Right atrium auricular region (tissue), 2 donors: ENCODE data around the gene PCDHA8. TPM values are rescaled to one million over a fixed set of nuclear protein-coding genes. Genes with fewer than 3 reads are reported as not detected.

Experiments used
- DNase-seq: peaks from one replicate; pipeline ENCODE4 v3.0.0-alpha.2; 2019; ENCODE audit warnings: low spot score
- H3K27ac ChIP-seq, 2 donors: fragments of 200-600 bp; sonication (generic); 1 replicate in 1 of 2; 2 replicates in 1 of 2; pipeline ENCODE4 v1.5.1; 2016 to 2019
- H3K27me3 ChIP-seq, 2 donors: fragments of 200-600 bp; sonication (generic); one replicate each; pipeline versions ENCODE4 v1.5.1 to v1.6.0; 2017 to 2019
- H3K36me3 ChIP-seq: fragments of 200-600 bp; sonication (generic); one replicate; pipeline ENCODE4 v1.5.1; 2016
- H3K4me1 ChIP-seq, 2 donors: fragments of 200-600 bp; sonication (generic); one replicate each; pipeline versions ENCODE4 v1.5.1 to v1.6.0; 2017 to 2019
- H3K4me3 ChIP-seq, 2 donors: fragments of 200-600 bp; sonication (generic); 1 replicate in 1 of 2; 2 replicates in 1 of 2; pipeline ENCODE4 v1.5.1; 2017 to 2019; ENCODE audit warnings: mild to moderate bottlenecking in 1 of 2, moderate library complexity in 1 of 2
- H3K9me3 ChIP-seq, 2 donors: fragments of 200-600 bp; sonication (generic); one replicate each; pipeline ENCODE4 v1.5.1; 2019
- total RNA-seq, 2 donors: library from RNA; depleted of rRNA; stranded (reverse); fragments of >200 nt; gene quantifications; one replicate each; pipeline ENCODE4 v1.1.0, GENCODE V29; 2016
- TF ChIP-seq, protein P1 (sequence below), 2 donors: fragments of 200-600 bp; sonication (generic); IDR thresholded peaks; one replicate each; pipeline ENCODE4 v1.5.1; 2019; ENCODE audit warnings: antibody characterized with exemption in 2 of 2

The PCDHA8 gene
- total RNA-seq, 2 donors from 2014 or later, result not detected

DNA sequence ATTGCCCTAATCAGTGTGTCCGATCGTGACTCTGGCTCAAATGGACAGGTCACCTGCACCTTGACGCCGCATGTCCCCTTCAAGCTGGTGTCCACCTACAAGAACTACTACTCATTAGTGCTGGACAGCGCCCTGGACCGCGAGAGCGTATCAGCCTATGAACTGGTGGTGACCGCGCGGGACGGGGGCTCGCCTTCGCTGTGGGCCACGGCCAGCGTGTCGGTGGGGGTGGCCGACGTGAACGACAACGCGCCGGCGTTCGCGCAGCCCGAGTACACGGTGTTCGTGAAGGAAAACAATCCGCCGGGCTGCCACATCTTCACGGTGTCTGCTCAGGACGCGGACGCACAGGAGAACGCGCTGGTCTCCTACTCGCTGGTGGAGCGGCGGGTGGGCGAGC lies 42.4 kb downstream of the PCDHA8 start:
- H3K27me3 ChIP-seq, result no peaks in the 10 kb centered on the region
- H3K4me1 ChIP-seq, result no peaks in the 10 kb centered on the region
- no peaks in the 10 kb centered on the region for H3K36me3 ChIP-seq
- peaks cover 0 to 42% of the 10 kb centered on the region in 2 donors for H3K9me3 ChIP-seq
- H3K4me3 ChIP-seq, result no peak overlapping the region
- no peak overlapping the region for H3K27ac ChIP-seq
- TF ChIP-seq, protein P1, sequence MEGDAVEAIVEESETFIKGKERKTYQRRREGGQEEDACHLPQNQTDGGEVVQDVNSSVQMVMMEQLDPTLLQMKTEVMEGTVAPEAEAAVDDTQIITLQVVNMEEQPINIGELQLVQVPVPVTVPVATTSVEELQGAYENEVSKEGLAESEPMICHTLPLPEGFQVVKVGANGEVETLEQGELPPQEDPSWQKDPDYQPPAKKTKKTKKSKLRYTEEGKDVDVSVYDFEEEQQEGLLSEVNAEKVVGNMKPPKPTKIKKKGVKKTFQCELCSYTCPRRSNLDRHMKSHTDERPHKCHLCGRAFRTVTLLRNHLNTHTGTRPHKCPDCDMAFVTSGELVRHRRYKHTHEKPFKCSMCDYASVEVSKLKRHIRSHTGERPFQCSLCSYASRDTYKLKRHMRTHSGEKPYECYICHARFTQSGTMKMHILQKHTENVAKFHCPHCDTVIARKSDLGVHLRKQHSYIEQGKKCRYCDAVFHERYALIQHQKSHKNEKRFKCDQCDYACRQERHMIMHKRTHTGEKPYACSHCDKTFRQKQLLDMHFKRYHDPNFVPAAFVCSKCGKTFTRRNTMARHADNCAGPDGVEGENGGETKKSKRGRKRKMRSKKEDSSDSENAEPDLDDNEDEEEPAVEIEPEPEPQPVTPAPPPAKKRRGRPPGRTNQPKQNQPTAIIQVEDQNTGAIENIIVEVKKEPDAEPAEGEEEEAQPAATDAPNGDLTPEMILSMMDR (IDR thresholded peaks at IDR 0.05), result no peak
- no peak for DNase-seq

DNA sequence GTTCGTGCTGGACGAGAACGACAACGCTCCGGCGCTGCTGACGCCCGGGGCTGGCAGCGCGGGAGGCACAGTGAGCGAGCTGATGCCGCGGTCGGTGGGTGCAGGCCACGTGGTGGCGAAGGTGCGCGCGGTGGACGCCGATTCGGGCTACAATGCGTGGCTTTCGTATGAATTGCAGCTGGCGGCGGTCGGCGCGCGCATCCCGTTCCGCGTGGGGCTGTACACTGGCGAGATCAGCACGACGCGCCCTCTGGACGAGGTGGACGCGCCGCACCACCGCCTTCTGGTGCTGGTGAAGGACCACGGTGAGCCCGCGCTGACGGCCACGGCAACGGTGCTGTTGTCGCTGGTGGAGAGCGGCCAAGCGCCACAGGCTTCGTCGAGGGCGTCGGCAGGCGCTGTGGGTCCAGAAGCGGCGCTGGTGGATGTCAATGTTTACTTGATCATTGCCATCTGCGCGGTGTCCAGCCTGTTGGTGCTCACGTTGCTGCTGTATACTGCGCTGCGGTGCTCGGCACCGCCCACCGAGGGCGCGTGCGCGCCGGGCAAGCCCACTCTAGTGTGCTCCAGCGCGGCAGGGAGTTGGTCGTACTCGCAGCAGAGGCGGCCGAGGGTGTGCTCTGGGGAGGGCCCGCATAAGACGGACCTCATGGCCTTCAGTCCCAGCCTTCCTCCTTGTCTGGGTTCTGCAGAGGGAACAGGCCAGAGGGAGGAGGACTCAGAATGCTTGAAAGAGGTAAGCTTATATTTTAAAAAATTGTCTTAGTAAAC lies 43.1 kb downstream of the PCDHA8 start:
- Histone ChIP-seq H3K4me3 (no peak overlapping the region), H3K36me3 (no peaks in the 10 kb centered on the region), H3K4me1 (no peaks in the 10 kb centered on the region), H3K27ac (no peak overlapping the region), H3K9me3 (peaks cover 0 to 42% of the 10 kb centered on the region in 2 donors), H3K27me3 (no peaks in the 10 kb centered on the region)
- DNase-seq, result no peak
- TF ChIP-seq, protein P1 (IDR thresholded peaks at IDR 0.05), result no peak

Other genes with a start within 250 kb of the PCDHA8 start
- 10 to 100 TPM; 25.0 to 74.1 TPM for gene CD14, start 208.0 kb upstream of the PCDHA8 start, total RNA-seq
- 10 to 100 TPM; 10.6 to 26.0 TPM for gene TMCO6, start 201.7 kb upstream of the PCDHA8 start, total RNA-seq
- 10 to 100 TPM; 79.1 to 81.5 TPM for gene NDUFA2, start 193.6 kb upstream of the PCDHA8 start, total RNA-seq
- gene IK, start 193.4 kb upstream of the PCDHA8 start, total RNA-seq, result 100 to 1,000 TPM in 1 of 2 donors, 10 to 100 TPM in 1; 75.1 to 106 TPM
- 10 to 100 TPM in 1 of 2 donors, 1 to 10 TPM in 1; 8.3 to 12.4 TPM for gene WDR55, start 176.3 kb upstream of the PCDHA8 start, total RNA-seq
- under 1 TPM in 1 of 2 donors, not detected in 1; 0.51 TPM for gene DND1, start 167.6 kb upstream of the PCDHA8 start, total RNA-seq
- 10 to 100 TPM; 33.9 to 45.6 TPM for gene HARS1, start 149.8 kb upstream of the PCDHA8 start, total RNA-seq
- gene HARS2, start 149.7 kb upstream of the PCDHA8 start, total RNA-seq, result 10 to 100 TPM; 14.5 to 16.2 TPM
- 10 to 100 TPM; 21.2 to 33.7 TPM for gene ZMAT2, start 140.7 kb upstream of the PCDHA8 start, total RNA-seq
- not detected for gene PCDHA1, start 55.0 kb upstream of the PCDHA8 start, total RNA-seq
- under 1 TPM; 0.07 to 0.20 TPM for gene PCDHA2, start 46.3 kb upstream of the PCDHA8 start, total RNA-seq
- gene PCDHA3, start 40.1 kb upstream of the PCDHA8 start, total RNA-seq, result under 1 TPM; 0.43 to 0.48 TPM
- under 1 TPM; 0.43 to 0.63 TPM for gene PCDHA4, start 34.1 kb upstream of the PCDHA8 start, total RNA-seq
- under 1 TPM in 1 of 2 donors, not detected in 1; 0.16 TPM for gene PCDHA5, start 19.6 kb upstream of the PCDHA8 start, total RNA-seq
- gene PCDHA6, start 13.2 kb upstream of the PCDHA8 start, total RNA-seq, result under 1 TPM; 0.20 to 0.82 TPM
- under 1 TPM in 1 of 2 donors, not detected in 1; 0.07 TPM for gene PCDHA7, start 6.9 kb upstream of the PCDHA8 start, total RNA-seq
- under 1 TPM in 1 of 2 donors, not detected in 1; 0.04 TPM for gene PCDHA9, start 7.2 kb downstream of the PCDHA8 start, total RNA-seq
- under 1 TPM; 0.52 to 0.55 TPM for gene PCDHA10, start 14.7 kb downstream of the PCDHA8 start, total RNA-seq
- under 1 TPM; 0.12 to 0.96 TPM for gene PCDHA11, start 27.8 kb downstream of the PCDHA8 start, total RNA-seq
- under 1 TPM; 0.59 to 0.67 TPM for gene PCDHA12, start 34.1 kb downstream of the PCDHA8 start, total RNA-seq
- gene PCDHA13, start 40.9 kb downstream of the PCDHA8 start, total RNA-seq, result under 1 TPM; 0.15 to 0.39 TPM
- under 1 TPM; 0.26 to 0.51 TPM for gene PCDHAC1, start 85.1 kb downstream of the PCDHA8 start, total RNA-seq
- gene PCDHAC2, start 125.3 kb downstream of the PCDHA8 start, total RNA-seq, result 1 to 10 TPM; 3.7 to 4.1 TPM
- not detected for gene PCDHB1, start 210.2 kb downstream of the PCDHA8 start, total RNA-seq